GM23338 (cell line): ENCODE results near the gene FCHSD2. TPM values are rescaled to one million over a fixed set of nuclear protein-coding genes. Genes with fewer than 3 reads are reported as not detected.

Source experiments
- ATAC-seq: fragments of 200-7000 bp; cut with Tn5 transposase; 3 replicates; pipeline ENCODE4 v1.9.1; 2020
- DNase-seq: peaks from one replicate; pipeline ENCODE4 v3.0.0-alpha.2; 2015; ENCODE audit warnings: low spot score
- H2AFZ ChIP-seq: fragments of 200-600 bp; sonication (generic); 2 replicates; pipeline ENCODE4 v1.8.0; 2016; ENCODE audit warnings: antibody characterized with exemption, mild to moderate bottlenecking, moderate library complexity
- H3F3A ChIP-seq: fragments of 200-600 bp; sonication (generic); replicated peaks from 2 replicates; pipeline ENCODE4 v1.8.0; 2017; ENCODE audit warnings: antibody characterized with exemption, mixed run types, low read depth
- H3K27ac ChIP-seq: fragments of 200-600 bp; sonication (generic); 2 replicates; pipeline ENCODE4 v1.6.1; 2016; ENCODE audit warnings: low read depth
- H3K27me3 ChIP-seq: fragments of 200-600 bp; sonication (generic); 2 replicates; pipeline ENCODE4 v1.8.0; 2016; ENCODE audit warnings: mild to moderate bottlenecking, mixed run types, moderate library complexity; ENCODE audit not compliant: insufficient read depth
- H3K36me3 ChIP-seq: fragments of 200-600 bp; sonication (generic); 2 replicates; pipeline ENCODE4 v1.8.0; 2016; ENCODE audit warnings: mild to moderate bottlenecking; ENCODE audit not compliant: insufficient read depth
- H3K4me1 ChIP-seq: fragments of 200-600 bp; sonication (generic); 2 replicates; pipeline ENCODE4 v1.8.0; 2016; ENCODE audit warnings: mild to moderate bottlenecking, moderate library complexity; ENCODE audit not compliant: insufficient read depth
- H3K4me2 ChIP-seq: fragments of 200-600 bp; sonication (generic); 2 replicates; pipeline ENCODE4 v1.7.1; 2017; ENCODE audit warnings: mixed run types
- H3K4me3 ChIP-seq: fragments of 200-600 bp; sonication (generic); 2 replicates; pipeline ENCODE4 v1.6.1; 2016; ENCODE audit warnings: mixed run types
- H3K79me2 ChIP-seq: fragments of 200-600 bp; sonication (generic); replicated peaks from 2 replicates; pipeline ENCODE4 v1.8.0; 2017; ENCODE audit warnings: mild to moderate bottlenecking; ENCODE audit not compliant: insufficient read depth
- H3K9me2 ChIP-seq: fragments of 200-600 bp; sonication (generic); 2 replicates; pipeline ENCODE4 v1.8.0; 2017; ENCODE audit not compliant: insufficient read depth
- H4K20me1 ChIP-seq: fragments of 200-600 bp; sonication (generic); replicated peaks from 2 replicates; pipeline ENCODE4 v1.8.0; 2017; ENCODE audit warnings: mild to moderate bottlenecking; ENCODE audit not compliant: insufficient read depth
- H3K27ac Mint-ChIP-seq: 2 replicates; pipeline ENCODE4 v1.8.0; 2020; ENCODE audit warnings: inconsistent platforms, mild to moderate bottlenecking, moderate library complexity, mixed read lengths
- H3K27me3 Mint-ChIP-seq: 3 replicates; pipeline ENCODE4 v1.8.0; 2022; ENCODE audit warnings: low read depth, mild to moderate bottlenecking, moderate library complexity, mixed read lengths, inconsistent platforms; ENCODE audit not compliant: insufficient read depth, poor library complexity
- H3K36me3 Mint-ChIP-seq: 3 replicates; pipeline ENCODE4 v1.8.0; 2021; ENCODE audit warnings: low read depth, mild to moderate bottlenecking, inconsistent platforms, moderate library complexity, mixed read lengths
- H3K4me1 Mint-ChIP-seq: 3 replicates; pipeline ENCODE4 v1.8.0; 2020; ENCODE audit warnings: mild to moderate bottlenecking, inconsistent platforms, mixed read lengths
- H3K4me3 Mint-ChIP-seq: 3 replicates; pipeline ENCODE4 v1.8.0; 2021; ENCODE audit warnings: moderate library complexity, mild to moderate bottlenecking, inconsistent platforms, mixed read lengths
- H3K9me3 Mint-ChIP-seq: 3 replicates; pipeline ENCODE4 v1.8.0; 2020; ENCODE audit warnings: moderate library complexity, mild to moderate bottlenecking, inconsistent platforms, mixed read lengths
- CREB1 ChIP-seq: fragments of 250-450 bp; sonication (Bioruptor Pico); IDR thresholded peaks from 2 replicates; pipeline ENCODE4 v1.5.0; 2020; ENCODE audit warnings: low read depth, mild to moderate bottlenecking, moderate library complexity
- CTCF ChIP-seq, 2 experiments: fragments of 200-600 bp in 1 of 2; sonication (generic) in 1 of 2; conservative IDR thresholded peaks; 2 replicates each; pipeline versions ENCODE4 v1.5.1 to v1.6.1; 2016 to 2017; ENCODE audit warnings: antibody characterized with exemption in 2 of 2, low read depth in 2 of 2, mild to moderate bottlenecking in 2 of 2, moderate library complexity in 1 of 2
- ETS1 ChIP-seq: IDR thresholded peaks from 2 replicates; pipeline ENCODE4 v1.6.1; 2016; ENCODE audit warnings: antibody characterized with exemption
- EZH2 ChIP-seq: fragments of 200-600 bp; sonication (generic); IDR thresholded peaks from one replicate; pipeline ENCODE4 v1.8.0; 2017; ENCODE audit warnings: antibody characterized with exemption, mild to moderate bottlenecking, low read depth; ENCODE audit not compliant: unreplicated experiment
- EZH2phosphoT487 ChIP-seq: fragments of 200-600 bp; sonication (generic); IDR thresholded peaks from one replicate; pipeline ENCODE4 v1.8.1; 2018; ENCODE audit warnings: antibody characterized with exemption; ENCODE audit not compliant: unreplicated experiment
- JUNB ChIP-seq: IDR thresholded peaks from one replicate; pipeline ENCODE4 v1.6.1; 2016; ENCODE audit warnings: antibody characterized with exemption; ENCODE audit not compliant: unreplicated experiment
- NANOG ChIP-seq: IDR thresholded peaks from 2 replicates; pipeline ENCODE4 v1.6.1; 2016; ENCODE audit warnings: antibody characterized with exemption, borderline replicate concordance
- POLR2AphosphoS5 ChIP-seq: IDR thresholded peaks from 2 replicates; pipeline ENCODE4 v1.6.1; 2016; ENCODE audit warnings: antibody characterized with exemption, low read depth
- REST ChIP-seq: IDR thresholded peaks from one replicate; pipeline ENCODE4 v1.6.1; 2018; ENCODE audit warnings: antibody characterized with exemption; ENCODE audit not compliant: unreplicated experiment
- STAT1 ChIP-seq: IDR thresholded peaks from one replicate; pipeline ENCODE4 v1.6.1; 2016; ENCODE audit warnings: antibody characterized with exemption; ENCODE audit not compliant: unreplicated experiment
- ZNF114 ChIP-seq: fragments of 250-450 bp; sonication (Bioruptor Pico); IDR thresholded peaks from 2 replicates; pipeline ENCODE4 v1.5.0; 2020; ENCODE audit warnings: mild to moderate bottlenecking, moderate library complexity
- ZNF331 ChIP-seq: fragments of 250-450 bp; sonication (Bioruptor Pico); IDR thresholded peaks from 2 replicates; pipeline ENCODE4 v1.5.0; 2020; ENCODE audit warnings: low read depth, mild to moderate bottlenecking, moderate library complexity
- ZNF462 ChIP-seq: fragments of 250-450 bp; sonication (Bioruptor Pico); IDR thresholded peaks from 2 replicates; pipeline ENCODE4 v1.5.0; 2020; ENCODE audit warnings: mild to moderate bottlenecking, moderate library complexity
- polyA plus RNA-seq: library from polyadenylated mRNA; unstranded; fragments of >200 nt; fragmentation: Nextera tagmentation; extraction: Ambion mirVana; gene quantifications from 2 replicates; pipeline ENCODE4 v1.2.1, GENCODE V29; 2016
- total RNA-seq: library from RNA; depleted of rRNA; stranded (reverse); fragments of >200 nt; shearing (Covaris generic); gene quantifications from 2 replicates; pipeline ENCODE4 v1.2.3, GENCODE V29; 2014

Gene FCHSD2
- total and polyA plus RNA-seq, 2 experiments from 2014 or later: 3.6 to 5.2 TPM

GRCh38 chr11:72799441-72799840, 342.7 kb downstream of the FCHSD2 start:
- H3K27ac ChIP-seq: no peak overlapping the region
- no peak overlapping the region for H3K4me2 ChIP-seq
- peaks cover 19% of the 10 kb centered on the region for H3K4me1 Mint-ChIP-seq
- H4K20me1 ChIP-seq: no peaks in the 10 kb centered on the region
- no peak overlapping the region for H3K4me3 ChIP-seq
- no peak for TF ChIP-seq REST
- TF ChIP-seq POLR2AphosphoS5: no peak
- no peak for TF ChIP-seq CREB1 (CRISPR knock-in tag)
- no peak for TF ChIP-seq EZH2phosphoT487
- no peak for TF ChIP-seq ZNF331
- TF ChIP-seq NANOG: no peak
- TF ChIP-seq ETS1: no peak
- no peak for TF ChIP-seq ZNF114 (CRISPR knock-in tag)
- no peak for TF ChIP-seq ZNF462 (CRISPR knock-in tag)
- no peak for TF ChIP-seq JUNB
- no peak for TF ChIP-seq EZH2
- no peak for TF ChIP-seq STAT1
- TF ChIP-seq CTCF (conservative IDR thresholded peaks at IDR 0.05; ENCODE audit: low read depth in 2 of 2): no peak
- no peak overlapping the region for H2AFZ ChIP-seq
- DNase-seq (no peak), ATAC-seq (no peak)
- no peaks in the 10 kb centered on the region for H3K36me3 ChIP-seq
- H3K36me3 Mint-ChIP-seq: no peaks in the 10 kb centered on the region
- H3K4me1 ChIP-seq: peaks cover 13% of the 10 kb centered on the region
- H3K9me2 ChIP-seq: no peaks in the 10 kb centered on the region
- H3K4me3 Mint-ChIP-seq: no peak overlapping the region
- no peak overlapping the region for H3K27ac Mint-ChIP-seq
- no peaks in the 10 kb centered on the region for H3K9me3 Mint-ChIP-seq
- H3K27me3 ChIP-seq: no peaks in the 10 kb centered on the region
- H3F3A ChIP-seq: no peaks in the 10 kb centered on the region
- no peaks in the 10 kb centered on the region for H3K79me2 ChIP-seq
- peaks cover 10% of the 10 kb centered on the region for H3K27me3 Mint-ChIP-seq
